Smooth muscle cell (in vitro differentiated cells): ENCODE data around the gene ZNF83. TPM values are rescaled to one million over a fixed set of nuclear protein-coding genes. Genes with fewer than 3 reads are reported as not detected.

Source experiments
- DNase-seq: peaks from one replicate; lab custom pipeline; 2025; ENCODE audit not compliant: unreplicated experiment; lab: John Stamatoyannopoulos, UW
- H2AFZ ChIP-seq: fragments of 200-600 bp; sonication (generic); 2 replicates; pipeline ENCODE4 v1.6.0; 2016; ENCODE audit warnings: antibody characterized with exemption, low read depth, mild to moderate bottlenecking
- H3F3A ChIP-seq: fragments of 200-600 bp; sonication (generic); 2 replicates; pipeline ENCODE4 v1.6.0; 2017; ENCODE audit warnings: antibody characterized with exemption, low read depth
- H3K27ac ChIP-seq: fragments of 200-600 bp; sonication (generic); 2 replicates; pipeline ENCODE4 v1.5.1; 2016; ENCODE audit warnings: low read depth, mild to moderate bottlenecking
- H3K27me3 ChIP-seq: fragments of 200-600 bp; sonication (generic); 2 replicates; pipeline ENCODE4 v1.6.1; 2016; ENCODE audit warnings: low read depth, mild to moderate bottlenecking
- H3K36me3 ChIP-seq: fragments of 200-600 bp; sonication (generic); 2 replicates; pipeline ENCODE4 v1.5.1; 2016; ENCODE audit warnings: low read depth
- H3K4me1 ChIP-seq: fragments of 200-600 bp; sonication (generic); 2 replicates; pipeline ENCODE4 v1.5.1; 2016; ENCODE audit warnings: low read depth
- H3K4me2 ChIP-seq: fragments of 200-600 bp; sonication (generic); 2 replicates; pipeline ENCODE4 v1.6.0; 2016; ENCODE audit warnings: mild to moderate bottlenecking
- H3K4me3 ChIP-seq: fragments of 200-600 bp; sonication (generic); 2 replicates; pipeline ENCODE4 v1.5.1; 2016; ENCODE audit warnings: mild to moderate bottlenecking
- H3K79me2 ChIP-seq: fragments of 200-600 bp; sonication (generic); 2 replicates; pipeline ENCODE4 v1.6.0; 2016; ENCODE audit warnings: low read depth, mild to moderate bottlenecking
- H3K9ac ChIP-seq: fragments of 200-600 bp; sonication (generic); 2 replicates; pipeline ENCODE4 v1.6.0; 2016; ENCODE audit warnings: low read depth
- H3K9me3 ChIP-seq: fragments of 200-600 bp; sonication (generic); replicated peaks from 2 replicates; pipeline ENCODE4 v1.5.1; 2016; ENCODE audit warnings: low read depth
- H4K20me1 ChIP-seq: fragments of 200-600 bp; sonication (generic); 2 replicates; pipeline ENCODE4 v1.6.0; 2016; ENCODE audit warnings: low read depth
- WGBS: methylation state at CpG from one replicate; pipeline ENCODE4 v1.1.7; 2016; ENCODE audit warnings: low lambda C conversion rate; 5-methylcytosine and 5-hydroxymethylcytosine counted together
- polyA plus RNA-seq: library from polyadenylated mRNA; unstranded; fragments of >200 nt; fragmentation: Nextera tagmentation; extraction: Ambion mirVana; gene quantifications from 2 replicates; pipeline ENCODE4 v1.2.1, GENCODE V29; 2016
- total RNA-seq: library from RNA; depleted of rRNA; stranded (reverse); fragments of >200 nt; gene quantifications from 2 replicates; pipeline ENCODE4 v1.2.3, GENCODE V29; 2014
- TF ChIP-seq, protein P1 (sequence below): fragments of 200-600 bp; sonication (generic); IDR thresholded peaks from 2 replicates; pipeline ENCODE4 v1.5.1; 2017; ENCODE audit warnings: borderline replicate concordance, mild to moderate bottlenecking, antibody characterized with exemption; ENCODE audit not compliant: insufficient read depth, poor library complexity, severe bottlenecking

ZNF83 gene
- total and polyA plus RNA-seq, 2 experiments from 2014 or later, result 20.6 to 60.0 TPM

DNA sequence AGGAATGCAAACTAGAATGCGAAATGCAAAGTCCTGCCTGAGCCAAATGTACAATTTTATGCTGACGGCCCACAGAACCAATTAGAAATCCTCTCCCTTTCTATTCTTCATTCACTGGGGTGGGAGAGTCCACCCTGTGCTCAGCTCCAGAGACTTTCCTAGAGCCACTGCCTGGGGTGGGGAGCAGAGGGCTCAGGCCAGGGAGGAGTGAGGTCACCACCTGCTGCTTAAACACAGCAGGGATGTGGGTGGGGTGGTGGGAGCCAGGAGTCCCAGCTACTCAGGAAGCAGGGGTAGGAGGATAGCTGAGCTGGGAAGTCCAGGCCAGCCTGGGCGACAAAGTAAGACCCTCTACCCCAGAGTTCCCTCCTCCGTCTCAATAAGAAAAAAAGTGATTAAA lies 26.9 kb upstream of the ZNF83 start:
- Histone ChIP-seq H3K27me3 (no peaks in the 10 kb centered on the region), H4K20me1 (peaks cover 4% of the 10 kb centered on the region), H3K79me2 (peaks cover 55% of the 10 kb centered on the region), H3K4me3 (no peak overlapping the region), H3K4me2 (no peak overlapping the region), H3K9me3 (no peaks in the 10 kb centered on the region), H3K4me1 (peaks cover 8% of the 10 kb centered on the region), H3K36me3 (no peaks in the 10 kb centered on the region), H3K9ac (peak overlapping the region; percentile 61), H3K27ac (peak overlapping the region; percentile 92), H3F3A (no peaks in the 10 kb centered on the region), H2AFZ (no peak overlapping the region)
- no peak for DNase-seq
- TF ChIP-seq, protein P1, sequence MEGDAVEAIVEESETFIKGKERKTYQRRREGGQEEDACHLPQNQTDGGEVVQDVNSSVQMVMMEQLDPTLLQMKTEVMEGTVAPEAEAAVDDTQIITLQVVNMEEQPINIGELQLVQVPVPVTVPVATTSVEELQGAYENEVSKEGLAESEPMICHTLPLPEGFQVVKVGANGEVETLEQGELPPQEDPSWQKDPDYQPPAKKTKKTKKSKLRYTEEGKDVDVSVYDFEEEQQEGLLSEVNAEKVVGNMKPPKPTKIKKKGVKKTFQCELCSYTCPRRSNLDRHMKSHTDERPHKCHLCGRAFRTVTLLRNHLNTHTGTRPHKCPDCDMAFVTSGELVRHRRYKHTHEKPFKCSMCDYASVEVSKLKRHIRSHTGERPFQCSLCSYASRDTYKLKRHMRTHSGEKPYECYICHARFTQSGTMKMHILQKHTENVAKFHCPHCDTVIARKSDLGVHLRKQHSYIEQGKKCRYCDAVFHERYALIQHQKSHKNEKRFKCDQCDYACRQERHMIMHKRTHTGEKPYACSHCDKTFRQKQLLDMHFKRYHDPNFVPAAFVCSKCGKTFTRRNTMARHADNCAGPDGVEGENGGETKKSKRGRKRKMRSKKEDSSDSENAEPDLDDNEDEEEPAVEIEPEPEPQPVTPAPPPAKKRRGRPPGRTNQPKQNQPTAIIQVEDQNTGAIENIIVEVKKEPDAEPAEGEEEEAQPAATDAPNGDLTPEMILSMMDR, result no peak
- 90% methylated on average over 4 of the region's 4 CpGs for WGBS

DNA sequence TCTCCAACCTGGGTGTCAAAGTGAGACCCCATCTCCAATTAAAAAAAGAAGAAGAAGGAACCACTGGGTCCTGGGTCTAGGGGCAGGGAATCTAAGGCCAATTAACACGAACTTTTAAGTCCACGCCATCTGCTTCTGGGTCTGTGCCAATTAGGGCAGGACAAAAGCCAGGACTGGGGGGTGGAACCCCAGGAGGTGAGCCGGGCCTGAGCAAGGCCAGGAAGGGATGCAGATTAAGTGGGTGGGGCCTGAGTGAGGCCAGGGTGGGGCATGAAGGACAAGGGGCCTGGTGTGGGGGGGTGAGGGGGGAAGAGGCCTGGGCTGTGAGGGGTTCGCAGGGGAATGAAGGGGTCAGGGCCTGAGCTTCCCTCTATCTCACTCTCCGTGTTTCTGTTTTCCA lies 26.3 kb upstream of the ZNF83 start:
- peak overlapping the region; percentile 92 for H3K27ac ChIP-seq
- no peak overlapping the region for H3K4me2 ChIP-seq
- H3F3A ChIP-seq, result no peaks in the 10 kb centered on the region
- peak overlapping the region; percentile 61 for H3K9ac ChIP-seq
- H3K36me3 ChIP-seq, result peaks cover 4% of the 10 kb centered on the region
- no peak overlapping the region for H3K4me3 ChIP-seq
- H3K4me1 ChIP-seq, result peaks cover 8% of the 10 kb centered on the region
- DNase-seq, result no peak
- H4K20me1 ChIP-seq, result peaks cover 3% of the 10 kb centered on the region
- TF ChIP-seq, protein P1, result no peak
- no peak overlapping the region for H2AFZ ChIP-seq
- WGBS, result 75% methylated on average over 4 of the region's 5 CpGs
- H3K27me3 ChIP-seq, result no peaks in the 10 kb centered on the region
- peaks cover 53% of the 10 kb centered on the region for H3K79me2 ChIP-seq
- no peaks in the 10 kb centered on the region for H3K9me3 ChIP-seq

DNA sequence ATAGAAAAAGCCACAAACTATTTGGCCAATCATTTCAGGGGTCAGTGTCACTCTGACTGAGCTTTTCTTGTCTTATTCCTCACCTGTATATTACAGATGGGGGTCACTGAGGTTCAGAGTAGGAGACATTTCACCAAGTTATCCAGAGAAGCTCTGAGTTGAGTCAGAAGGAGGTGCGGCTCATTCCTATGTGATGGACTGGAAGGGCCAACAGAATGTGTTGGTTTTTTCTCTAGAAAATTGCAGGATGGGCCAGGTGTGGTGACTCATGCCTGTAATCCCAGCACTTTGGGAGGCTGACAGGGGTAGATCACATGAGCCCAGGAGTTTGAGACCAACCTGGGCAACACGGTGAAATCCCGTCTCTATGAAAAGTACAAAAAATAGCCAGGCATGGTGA lies 24.5 kb upstream of the ZNF83 start:
- no peaks in the 10 kb centered on the region for H3F3A ChIP-seq
- H3K27ac ChIP-seq, result peak overlapping the region; percentile 92

DNA sequence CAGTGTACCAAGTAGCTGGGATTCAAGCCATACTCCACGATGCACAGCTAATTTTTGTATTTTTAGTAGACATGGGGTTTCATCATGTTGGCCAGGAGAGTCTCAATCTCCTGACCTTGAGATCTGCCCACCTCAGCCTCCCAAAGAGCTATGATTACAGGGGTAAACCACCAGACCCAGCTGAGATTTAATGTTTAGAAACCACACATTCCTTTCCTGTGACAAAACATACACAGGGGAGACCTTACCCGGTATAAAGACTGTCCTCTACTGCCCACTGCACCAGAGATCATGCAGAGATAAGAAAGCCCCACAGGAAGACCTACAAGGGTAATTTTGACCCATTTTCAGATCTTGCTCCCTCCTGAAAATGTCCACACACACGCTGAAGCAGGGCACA lies 22.8 kb upstream of the ZNF83 start:
- no peak overlapping the region for H3K4me3 ChIP-seq
- no peaks in the 10 kb centered on the region for H3F3A ChIP-seq
- peaks cover 29% of the 10 kb centered on the region for H3K79me2 ChIP-seq
- H3K36me3 ChIP-seq, result peaks cover 8% of the 10 kb centered on the region
- no peaks in the 10 kb centered on the region for H3K9me3 ChIP-seq
- peaks cover 7% of the 10 kb centered on the region for H4K20me1 ChIP-seq
- H3K4me1 ChIP-seq, result peaks cover 8% of the 10 kb centered on the region
- H2AFZ ChIP-seq, result no peak overlapping the region
- DNase-seq, result no peak
- peak overlapping the region; percentile 20 for H3K4me2 ChIP-seq
- peak overlapping the region; percentile 92 for H3K27ac ChIP-seq
- WGBS, result 64% methylated on average over 3 of the region's 3 CpGs
- H3K9ac ChIP-seq, result peak overlapping the region; percentile 2
- no peaks in the 10 kb centered on the region for H3K27me3 ChIP-seq
- TF ChIP-seq, protein P1, result no peak

More for the DNA sequence above, 24.5 kb upstream of the ZNF83 start:
- H3K36me3 ChIP-seq, result peaks cover 8% of the 10 kb centered on the region
- TF ChIP-seq, protein P1, result no peak
- peaks cover 8% of the 10 kb centered on the region for H3K4me1 ChIP-seq
- peak overlapping the region; percentile 7 for H3K9ac ChIP-seq
- H3K9me3 ChIP-seq, result no peaks in the 10 kb centered on the region
- peaks cover 7% of the 10 kb centered on the region for H4K20me1 ChIP-seq
- H3K27me3 ChIP-seq, result no peaks in the 10 kb centered on the region
- H3K4me3 ChIP-seq, result no peak overlapping the region
- DNase-seq, result no peak
- WGBS, result 74% methylated on average over 3 of the region's 3 CpGs
- no peak overlapping the region for H2AFZ ChIP-seq
- peaks cover 39% of the 10 kb centered on the region for H3K79me2 ChIP-seq
- no peak overlapping the region for H3K4me2 ChIP-seq
